Astrocyte of the spinal cord (primary cell): Measurements from ENCODE around the gene REXO5.

Experiments used
- DNase-seq: peaks from one replicate; pipeline ENCODE4 v3.0.0; 2011; ENCODE audit warnings: low read depth, low spot score
- H3K4me3 ChIP-seq: 2 replicates; pipeline ENCODE4 v1.5.1; 2011; ENCODE audit warnings: low read depth, mild to moderate bottlenecking, low read length, moderate library complexity
- in situ Hi-C: cut with HindIII; loops from 2 replicates; pipeline ENCODE4 v1.10.0; 2017; ENCODE audit warnings: low sequenced_read_pairs
- TF ChIP-seq, protein P1 (sequence below): IDR thresholded peaks from 2 replicates; pipeline ENCODE4 v1.5.1; 2012; ENCODE audit warnings: low read depth, mild to moderate bottlenecking, low read length, inconsistent platforms

REXO5 gene

DNA sequence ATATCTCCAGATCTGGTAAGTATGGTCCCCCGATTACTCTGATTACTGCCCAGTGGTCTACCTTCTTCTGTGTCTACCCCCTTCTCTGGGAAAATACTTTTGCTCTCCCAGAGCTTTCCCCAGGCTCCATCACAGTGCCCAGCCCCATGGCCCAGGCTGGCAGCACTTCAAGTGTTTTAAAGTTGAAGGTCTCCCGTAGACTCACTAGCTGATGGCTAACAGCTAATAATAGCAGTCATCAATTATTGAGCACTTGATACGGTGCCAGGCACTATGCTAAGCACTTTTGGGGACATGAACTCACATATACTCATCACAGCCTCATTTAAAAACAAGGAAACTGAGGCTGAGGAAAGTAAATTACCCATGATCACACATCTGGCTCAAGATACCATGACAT, 60.5 kb downstream of the REXO5 start:
- H3K4me3 ChIP-seq, result no peak overlapping the region
- DNase-seq, result no peak
- TF ChIP-seq, protein P1, sequence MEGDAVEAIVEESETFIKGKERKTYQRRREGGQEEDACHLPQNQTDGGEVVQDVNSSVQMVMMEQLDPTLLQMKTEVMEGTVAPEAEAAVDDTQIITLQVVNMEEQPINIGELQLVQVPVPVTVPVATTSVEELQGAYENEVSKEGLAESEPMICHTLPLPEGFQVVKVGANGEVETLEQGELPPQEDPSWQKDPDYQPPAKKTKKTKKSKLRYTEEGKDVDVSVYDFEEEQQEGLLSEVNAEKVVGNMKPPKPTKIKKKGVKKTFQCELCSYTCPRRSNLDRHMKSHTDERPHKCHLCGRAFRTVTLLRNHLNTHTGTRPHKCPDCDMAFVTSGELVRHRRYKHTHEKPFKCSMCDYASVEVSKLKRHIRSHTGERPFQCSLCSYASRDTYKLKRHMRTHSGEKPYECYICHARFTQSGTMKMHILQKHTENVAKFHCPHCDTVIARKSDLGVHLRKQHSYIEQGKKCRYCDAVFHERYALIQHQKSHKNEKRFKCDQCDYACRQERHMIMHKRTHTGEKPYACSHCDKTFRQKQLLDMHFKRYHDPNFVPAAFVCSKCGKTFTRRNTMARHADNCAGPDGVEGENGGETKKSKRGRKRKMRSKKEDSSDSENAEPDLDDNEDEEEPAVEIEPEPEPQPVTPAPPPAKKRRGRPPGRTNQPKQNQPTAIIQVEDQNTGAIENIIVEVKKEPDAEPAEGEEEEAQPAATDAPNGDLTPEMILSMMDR, result no peak
- in situ Hi-C loops, result no loop called here

DNA sequence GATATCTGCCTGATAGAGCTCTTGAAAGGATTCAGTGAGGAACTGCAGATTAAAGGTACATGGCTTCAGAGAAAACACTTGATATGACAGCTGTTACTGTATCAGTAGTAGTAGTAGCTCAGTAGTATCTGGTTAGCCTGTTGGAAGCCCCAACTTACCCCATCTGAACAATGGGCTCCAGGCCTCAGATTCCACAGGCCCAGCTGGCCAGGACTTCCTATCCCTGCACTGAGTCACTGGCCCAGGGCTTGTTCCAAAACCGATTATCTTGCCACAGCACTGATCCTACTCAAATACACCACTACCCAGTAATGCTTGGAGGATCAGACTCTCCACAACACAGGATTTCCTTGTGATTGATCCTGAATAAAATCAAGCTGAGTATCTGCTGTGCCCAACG, 61.3 kb downstream of the REXO5 start:
- TF ChIP-seq, protein P1, result no peak
- in situ Hi-C loops, result no loop called here
- no peak overlapping the region for H3K4me3 ChIP-seq
- no peak for DNase-seq

DNA sequence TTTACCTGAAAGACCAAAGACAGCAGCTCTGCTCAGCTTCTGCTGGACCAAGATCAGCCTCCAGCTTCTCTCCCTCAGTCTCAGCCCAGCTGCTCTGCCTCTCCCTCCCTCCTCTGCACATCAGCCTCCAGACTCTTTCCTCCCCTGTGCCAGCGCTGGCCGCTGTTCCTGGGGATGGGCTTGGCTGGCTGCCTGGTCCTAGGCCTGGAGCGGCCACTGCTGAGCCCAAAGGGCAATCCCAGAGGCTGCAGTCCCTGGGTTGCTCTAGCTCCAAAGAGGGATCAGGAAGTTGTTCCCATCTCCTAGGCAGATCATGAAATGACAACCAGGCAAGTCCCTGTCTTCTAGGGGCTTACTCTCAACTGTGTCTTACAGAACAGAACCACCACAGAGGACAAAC, 62.6 kb downstream of the REXO5 start:
- TF ChIP-seq, protein P1, result no peak
- in situ Hi-C loops, result no loop called here
- H3K4me3 ChIP-seq, result no peak overlapping the region
- DNase-seq, result peak; percentile 64

DNA sequence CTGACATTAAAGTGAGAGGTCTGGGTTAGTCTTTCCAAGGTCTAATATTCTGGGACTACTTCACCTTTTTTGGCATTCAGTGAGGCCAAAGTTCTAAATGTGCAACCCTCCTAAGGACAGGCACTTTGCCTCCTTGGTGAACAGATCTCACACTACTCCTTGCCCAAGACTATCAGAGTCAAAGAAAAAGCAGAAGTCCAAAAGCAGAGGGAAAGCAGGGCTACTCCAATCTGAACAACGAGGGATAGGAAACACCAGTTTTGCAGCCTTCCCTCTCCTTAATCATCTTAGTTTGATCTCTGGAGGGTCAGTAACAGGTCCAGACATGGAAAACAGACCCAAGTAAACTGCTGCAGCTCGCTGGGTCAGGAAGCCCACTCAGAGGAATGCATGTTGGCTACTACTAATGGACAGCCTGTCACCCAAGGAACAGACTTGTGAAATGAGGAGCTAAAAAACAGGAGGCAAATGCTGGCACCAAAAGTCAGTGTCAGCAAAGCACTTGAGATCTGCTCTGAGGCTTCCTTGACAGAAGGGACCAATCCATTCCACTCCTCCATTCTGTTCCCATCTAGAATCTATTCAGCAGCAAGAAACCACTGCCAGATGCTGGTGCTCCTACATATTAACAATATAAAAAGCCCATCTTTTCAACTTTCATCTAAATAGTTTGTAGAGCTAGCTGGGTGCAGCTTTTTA, 63.9 kb downstream of the REXO5 start:
- no peak overlapping the region for H3K4me3 ChIP-seq
- TF ChIP-seq, protein P1, result no peak
- DNase-seq, result no peak
- in situ Hi-C loops, result no loop called here

DNA sequence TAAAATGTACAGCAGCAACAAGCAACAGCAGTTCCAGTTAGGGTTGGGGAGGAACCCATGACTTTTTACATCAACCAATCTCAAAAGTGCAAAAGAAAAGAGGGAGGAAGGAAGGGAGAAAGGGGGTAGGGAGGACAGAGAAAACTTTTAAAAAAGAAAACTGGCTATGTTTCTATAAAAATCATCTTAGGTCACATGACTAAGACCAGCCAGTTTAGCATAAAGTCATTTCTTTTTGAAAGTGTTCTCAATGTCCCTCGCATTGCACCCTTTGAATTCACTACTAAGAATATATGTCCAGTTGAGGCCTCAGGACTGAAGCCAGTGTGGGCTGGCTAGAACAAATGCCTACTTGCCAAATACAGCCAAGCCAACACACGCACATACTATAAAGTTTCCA, 64.9 kb downstream of the REXO5 start:
- TF ChIP-seq, protein P1, result no peak
- H3K4me3 ChIP-seq, result no peak overlapping the region
- DNase-seq, result no peak
- in situ Hi-C loops, result no loop called here

DNA sequence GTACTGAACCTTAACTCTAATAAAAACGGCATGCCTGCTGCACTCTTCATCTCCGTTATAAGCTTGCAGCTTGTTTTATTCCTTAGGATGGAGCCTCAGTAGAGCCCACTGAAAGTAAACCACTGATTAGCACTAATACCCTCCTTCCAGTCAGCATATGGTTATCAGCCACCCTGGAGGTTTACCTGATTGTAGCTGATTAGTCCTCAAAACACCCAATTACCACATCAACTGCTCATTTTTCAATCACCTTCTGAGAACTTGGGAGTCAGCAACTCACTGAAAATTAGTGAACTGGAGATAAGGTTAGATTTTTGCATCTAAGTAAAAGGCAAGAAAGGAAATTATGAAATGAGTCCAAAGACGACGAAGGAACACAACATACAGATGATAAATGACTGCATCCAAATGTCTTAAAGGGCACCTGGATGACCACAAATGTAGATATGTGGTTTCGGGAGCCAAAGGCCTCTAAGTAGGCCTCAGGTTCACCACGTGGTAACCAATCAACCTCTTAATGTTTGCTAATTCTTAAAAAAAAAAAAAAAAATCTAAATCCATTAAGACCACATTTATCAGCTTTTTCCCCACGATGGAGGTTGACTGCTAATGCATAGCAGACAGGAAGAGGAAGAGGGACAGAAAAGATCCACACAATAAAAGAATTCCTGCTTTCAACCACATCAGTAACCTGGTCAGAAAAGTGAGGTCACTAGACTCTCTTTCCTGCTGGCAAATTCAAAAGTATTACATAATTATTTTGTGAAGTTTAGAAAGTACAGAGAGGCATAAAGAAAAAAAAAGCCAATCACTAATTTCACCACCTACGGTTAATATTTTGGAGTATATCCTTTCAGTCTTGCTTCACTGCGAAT, 65.9 kb downstream of the REXO5 start:
- no peak overlapping the region for H3K4me3 ChIP-seq
- TF ChIP-seq, protein P1, result no peak
- in situ Hi-C loops, result no loop called here
- no peak for DNase-seq
